GM18951 (cell line): ENCODE data around the gene PXMP4.
"Not testable (repeated sequence)": the region's sequence is repeated elsewhere in the genome, so short reads cannot be mapped to it uniquely, and the experiment has no call there.

Source experiments
- POLR2A ChIP-seq: IDR thresholded peaks from 4 replicates; pipeline ENCODE4 v1.6.1; 2011; ENCODE audit warnings: mild to moderate bottlenecking; ENCODE audit not compliant: insufficient read length, insufficient read depth; ENCODE audit errors: extremely low read depth
- in situ Hi-C: fragments of 300-500 bp; cut with MboI; formaldehyde crosslinking; loops from one replicate; pipeline ENCODE4 v1.12.0; 2022; ENCODE audit warnings: low sequenced_read_pairs, mixed read lengths, inconsistent platforms; ENCODE audit not compliant: unreplicated experiment

The PXMP4 gene

GRCh38 chr20:33704197-33704924 lies 15.7 kb downstream of the PXMP4 start:
- TF ChIP-seq POLR2A, result no peak
- in situ Hi-C loops, result no loop called here

DNA sequence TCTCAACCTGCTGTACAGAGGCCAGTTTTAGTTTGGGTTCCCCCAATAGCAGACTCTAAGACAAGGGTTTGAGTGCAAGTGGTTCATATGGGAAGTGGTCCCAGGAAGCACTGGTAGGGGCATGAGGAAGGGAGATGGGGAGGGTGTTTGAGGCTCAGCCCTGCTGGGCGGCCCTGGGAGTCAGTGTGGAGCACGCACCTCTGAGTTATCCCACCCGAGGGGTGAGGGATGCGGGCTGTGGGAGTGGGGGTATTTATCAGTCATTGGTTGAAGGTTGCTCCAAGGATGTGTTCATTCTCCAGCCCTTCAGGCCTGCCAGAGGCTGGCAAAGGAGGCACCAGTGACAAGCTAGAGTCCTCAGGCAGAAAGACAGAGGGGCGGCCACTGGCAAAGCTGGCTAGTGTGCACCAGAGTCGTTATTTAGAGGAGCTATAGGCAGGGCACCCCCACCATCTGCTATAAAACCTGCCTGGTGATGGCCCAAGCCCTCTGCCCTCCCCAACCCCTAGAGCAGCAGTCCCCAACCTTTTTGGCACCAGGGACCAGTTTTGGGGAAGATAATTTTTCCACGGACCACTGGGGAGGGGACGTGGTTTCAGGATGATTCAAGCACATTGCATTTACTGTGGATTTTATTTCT lies 16.5 kb downstream of the PXMP4 start:
- no peak for TF ChIP-seq POLR2A
- in situ Hi-C loops, result no loop called here

- no peak for TF ChIP-seq POLR2A
- in situ Hi-C loops, result no loop called here
Observed at GRCh38 chr20:33702861-33703260, 17.2 kb downstream of the PXMP4 start.

- TF ChIP-seq POLR2A, result no peak
- in situ Hi-C loops, result no loop called here
Observed at GRCh38 chr20:33701629-33702450, 18.3 kb downstream of the PXMP4 start.

DNA sequence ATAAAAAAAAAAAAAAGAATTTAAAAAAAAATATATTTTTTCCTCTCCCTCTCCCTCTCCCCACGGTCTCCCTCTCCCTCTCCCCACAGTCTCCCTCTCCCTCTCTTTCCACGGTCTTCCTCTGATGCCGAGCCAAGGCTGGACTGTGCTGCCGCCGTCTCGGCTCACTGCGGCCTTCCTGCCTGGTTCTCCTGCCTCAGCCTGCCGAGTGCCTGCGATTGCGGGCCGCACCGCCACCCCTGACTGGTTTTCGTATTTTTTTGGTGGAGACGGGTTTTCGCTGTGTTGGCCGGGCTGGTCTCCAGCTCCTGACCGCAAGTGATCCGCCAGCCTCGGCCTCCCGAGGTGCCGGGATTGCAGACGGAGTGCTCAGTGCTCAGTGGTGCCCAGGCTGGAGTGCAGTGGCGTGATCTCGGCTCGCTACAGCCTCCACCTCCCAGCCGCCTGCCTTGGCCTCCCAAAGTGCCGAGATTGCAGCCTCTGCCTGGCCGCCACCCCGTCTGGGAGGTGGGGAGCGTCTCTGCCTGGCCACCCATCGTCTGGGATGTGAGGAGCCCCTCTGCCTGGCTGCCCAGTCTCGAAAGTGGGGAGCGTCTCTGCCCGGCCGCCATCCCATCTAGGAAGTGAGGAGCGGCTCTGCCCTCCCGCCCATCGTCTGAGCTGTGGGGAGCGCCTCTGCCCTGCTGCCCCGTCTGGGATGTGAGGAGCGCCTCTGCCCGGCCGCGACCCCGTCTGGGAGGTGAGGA lies 19.2 kb downstream of the PXMP4 start:
- in situ Hi-C loops, result not testable (repeated sequence)

DNA sequence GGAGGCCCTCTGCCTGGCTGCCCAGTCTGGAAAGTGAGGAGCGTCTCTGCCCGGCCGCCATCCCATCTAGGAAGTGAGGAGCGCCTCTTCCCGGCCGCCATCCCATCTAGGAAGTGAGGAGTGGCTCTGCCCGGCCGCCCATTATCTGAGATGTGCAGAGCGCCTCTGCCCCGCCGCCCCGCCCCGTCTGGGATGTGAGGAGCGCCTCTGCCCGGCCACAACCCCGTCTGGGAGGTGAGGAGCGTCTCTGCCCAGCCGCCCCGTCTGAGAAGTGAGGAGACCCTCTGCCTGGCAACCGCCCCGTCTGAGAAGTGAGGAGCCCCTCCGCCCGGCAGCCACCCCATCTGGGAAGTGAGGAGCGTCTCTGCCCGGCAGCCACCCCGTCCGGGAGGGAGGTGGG lies 21.1 kb downstream of the PXMP4 start:
- in situ Hi-C loops, result not testable (repeated sequence)

DNA sequence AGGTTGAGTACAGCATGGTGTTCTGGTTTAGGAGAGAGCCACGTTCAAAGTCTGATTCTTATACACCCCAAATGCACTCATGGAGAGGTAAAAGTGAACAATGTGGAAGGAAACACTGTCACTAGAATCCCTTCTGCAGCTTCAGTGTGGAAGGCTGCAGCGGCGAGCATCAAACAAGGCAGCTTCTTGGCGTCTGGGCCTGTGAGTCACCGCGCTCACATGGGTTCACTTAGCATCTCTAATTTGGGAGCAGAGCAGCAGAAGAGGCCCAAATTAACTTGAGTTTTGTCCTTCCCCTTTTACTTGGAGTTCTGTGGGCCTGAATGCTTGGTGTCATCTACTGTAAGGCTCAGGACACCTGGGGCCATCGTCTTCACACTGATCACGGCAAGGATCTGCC lies 23.0 kb downstream of the PXMP4 start:
- TF ChIP-seq POLR2A, result no peak
- in situ Hi-C loops, result no loop called here

- in situ Hi-C loops, result no loop called here
- no peak for TF ChIP-seq POLR2A
Observed at GRCh38 chr20:33696448-33696847, 23.7 kb downstream of the PXMP4 start.

- in situ Hi-C loops, result no loop called here
- TF ChIP-seq POLR2A, result no peak
Observed at GRCh38 chr20:33694639-33695012, 25.5 kb downstream of the PXMP4 start.

GRCh38 chr20:33693741-33694638 lies 26.1 kb downstream of the PXMP4 start:
- in situ Hi-C loops, result no loop called here
- TF ChIP-seq POLR2A, result no peak

- TF ChIP-seq POLR2A, result no peak
- in situ Hi-C loops, result no loop called here
Observed at GRCh38 chr20:33693289-33693688, 26.8 kb downstream of the PXMP4 start.

GRCh38 chr20:33689973-33690372 lies 30.1 kb downstream of the PXMP4 start:
- no peak for TF ChIP-seq POLR2A
- in situ Hi-C loops, result no loop called here
